HG02642 (cell line): Measurements from ENCODE around the gene SFSWAP.
"Not testable (repeated sequence)": the region's sequence is repeated elsewhere in the genome, so short reads cannot be mapped to it uniquely, and the experiment has no call there.

Experiments
- ATAC-seq: cut with Tn5 transposase; IDR thresholded peaks from one replicate; pipeline ENCODE4 v1.9.1; 2021; ENCODE audit warnings: mild to moderate bottlenecking; ENCODE audit not compliant: unreplicated experiment, poor library complexity

SFSWAP gene

DNA sequence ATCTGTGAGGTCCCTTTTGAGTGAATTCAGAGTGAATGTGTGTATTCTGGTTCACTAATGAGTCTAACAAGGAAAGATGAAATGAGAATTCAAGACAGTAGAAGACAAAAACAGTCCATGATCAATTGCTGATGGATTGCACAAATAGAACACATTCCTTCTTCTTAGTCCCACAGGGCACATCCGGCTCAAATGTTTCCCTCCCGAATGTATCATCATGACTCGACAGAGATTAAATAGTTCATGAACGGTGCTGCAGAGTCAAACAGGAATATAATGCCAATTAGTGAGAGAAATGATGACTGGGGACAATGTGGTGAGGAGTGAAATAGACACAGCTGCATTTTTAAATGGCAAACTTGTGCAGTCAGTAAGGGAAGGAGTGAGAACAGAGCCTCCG lies 11.5 kb upstream of the SFSWAP start:
- no peak for ATAC-seq

DNA sequence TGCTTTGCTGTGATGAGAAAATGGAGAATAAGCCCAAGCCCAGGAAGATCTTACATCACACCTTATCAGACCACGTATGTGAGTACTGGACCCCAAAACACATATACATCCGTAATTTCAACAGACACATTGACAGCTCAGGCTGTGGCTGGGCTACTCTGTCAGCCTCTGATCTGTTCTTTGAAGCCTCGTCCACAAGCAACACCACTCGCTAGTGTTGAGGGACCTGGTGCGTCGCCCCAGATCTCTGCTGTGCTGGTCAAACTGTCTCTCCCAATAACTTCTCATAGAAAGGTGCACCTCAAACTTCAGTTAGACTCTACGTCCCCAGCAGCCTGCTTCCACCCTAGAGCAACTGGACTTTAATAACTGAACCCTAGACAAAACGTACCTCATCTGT lies 10.6 kb upstream of the SFSWAP start:
- ATAC-seq, result no peak

DNA sequence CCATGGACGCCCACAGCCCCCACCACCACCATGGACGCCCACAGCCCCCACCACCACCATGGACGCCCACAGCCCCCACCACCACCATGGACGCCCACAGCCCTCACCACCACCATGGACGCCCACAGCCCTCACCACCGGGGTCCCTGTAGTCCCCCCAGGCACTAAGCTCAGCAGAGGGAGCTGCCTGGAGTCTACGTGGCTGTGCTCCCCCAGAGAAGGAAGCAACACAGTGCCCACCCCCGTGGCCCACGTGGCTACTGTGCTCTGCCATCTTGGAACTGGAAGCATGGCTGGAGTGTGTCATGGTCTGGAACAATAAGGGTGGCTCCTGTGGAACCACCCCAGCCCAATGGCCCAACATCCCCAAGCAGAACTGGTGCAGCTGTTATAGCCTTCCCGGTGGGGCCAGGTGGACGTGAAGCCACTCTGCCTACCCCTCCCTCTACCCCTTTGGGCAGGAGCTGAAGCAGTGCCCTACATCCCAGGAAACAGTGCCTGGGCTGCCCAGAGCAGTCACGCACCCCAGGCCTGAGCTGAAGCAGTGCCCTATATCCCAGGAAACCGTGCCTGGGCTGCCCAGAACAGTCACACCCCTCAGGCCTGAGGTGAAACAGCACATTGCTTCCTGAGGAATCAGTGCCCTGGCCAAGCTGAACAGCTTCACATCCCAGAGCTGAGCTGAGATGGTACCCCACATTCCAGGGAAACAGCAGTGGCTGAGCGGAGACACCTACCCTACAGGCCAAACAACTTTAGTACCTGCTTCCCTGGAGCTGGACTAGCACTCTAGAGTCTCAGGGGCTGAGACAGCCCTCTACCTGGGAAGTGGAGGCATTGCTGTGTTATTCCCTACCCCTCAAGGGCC lies 9.0 kb upstream of the SFSWAP start:
- ATAC-seq, result no peak

DNA sequence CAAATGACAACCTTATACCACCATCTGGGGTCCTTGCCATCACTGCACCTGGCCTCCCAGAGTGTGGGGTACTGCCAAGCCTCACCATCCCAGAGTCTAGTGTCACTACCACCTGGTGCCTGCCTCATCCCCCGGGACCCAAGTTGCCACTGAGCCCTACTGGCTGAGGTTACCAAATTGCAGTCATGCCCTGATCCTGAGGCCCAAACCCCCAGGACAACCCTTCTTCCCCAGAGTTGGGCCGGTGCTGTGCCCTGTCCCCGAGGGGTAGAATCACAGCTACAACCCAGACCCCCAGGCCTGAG lies 8.4 kb upstream of the SFSWAP start:
- no peak for ATAC-seq

DNA sequence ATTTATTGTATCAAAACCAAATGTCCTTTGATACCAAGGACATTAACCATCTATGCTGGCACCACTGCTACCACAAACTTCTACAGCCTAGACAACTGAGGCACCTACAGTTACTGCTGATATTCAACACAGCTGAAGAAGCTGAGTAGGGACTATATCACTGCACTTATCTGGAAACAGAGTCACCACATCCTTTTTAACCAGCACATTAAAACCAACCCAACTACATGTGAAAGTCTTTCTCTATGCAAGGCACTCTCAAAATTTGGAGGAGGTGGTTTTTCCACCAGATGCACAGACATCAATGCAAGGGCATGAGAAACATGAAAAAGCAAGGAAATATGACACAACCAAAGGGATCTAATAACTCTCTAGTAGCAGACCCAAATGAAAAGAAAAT lies 7.7 kb upstream of the SFSWAP start:
- no peak for ATAC-seq

DNA sequence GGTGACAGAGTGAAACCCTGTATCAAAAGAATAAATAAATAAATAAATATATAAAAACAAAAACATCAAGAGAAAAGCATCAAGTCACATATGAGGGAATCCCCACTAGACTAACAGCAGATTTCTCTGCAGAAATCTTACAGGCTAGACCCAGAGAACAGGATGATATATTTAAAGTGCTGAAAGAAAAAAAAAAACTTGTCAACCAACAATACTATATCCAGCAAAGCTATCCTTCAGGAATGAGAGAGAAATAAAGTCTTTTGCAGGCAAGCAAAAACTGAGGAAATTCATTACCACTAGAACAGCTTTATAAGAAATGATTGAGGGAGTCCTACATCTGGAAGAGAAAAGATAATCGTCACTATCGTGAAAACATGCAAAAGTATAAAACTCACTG lies 6.4 kb upstream of the SFSWAP start:
- ATAC-seq, result no peak

DNA sequence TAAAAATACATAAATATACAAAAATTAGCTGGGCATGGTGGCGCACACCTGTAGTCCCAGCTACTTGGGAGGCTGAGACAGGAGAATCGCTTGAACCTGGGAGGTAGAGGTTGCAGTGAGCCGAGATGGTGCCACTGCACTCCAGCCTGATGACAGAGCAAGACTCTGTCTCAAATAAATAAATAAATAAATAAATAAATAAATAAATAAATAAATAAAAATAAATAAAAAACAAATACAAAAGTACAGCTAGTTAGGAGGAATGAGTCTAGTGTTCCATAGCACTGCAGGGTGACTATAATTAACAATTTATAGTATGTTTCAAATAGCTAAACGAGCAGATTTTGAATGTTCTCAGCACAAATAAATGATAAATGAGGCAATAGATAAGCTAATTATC lies 4.2 kb upstream of the SFSWAP start:
- ATAC-seq, result not testable (repeated sequence)

DNA sequence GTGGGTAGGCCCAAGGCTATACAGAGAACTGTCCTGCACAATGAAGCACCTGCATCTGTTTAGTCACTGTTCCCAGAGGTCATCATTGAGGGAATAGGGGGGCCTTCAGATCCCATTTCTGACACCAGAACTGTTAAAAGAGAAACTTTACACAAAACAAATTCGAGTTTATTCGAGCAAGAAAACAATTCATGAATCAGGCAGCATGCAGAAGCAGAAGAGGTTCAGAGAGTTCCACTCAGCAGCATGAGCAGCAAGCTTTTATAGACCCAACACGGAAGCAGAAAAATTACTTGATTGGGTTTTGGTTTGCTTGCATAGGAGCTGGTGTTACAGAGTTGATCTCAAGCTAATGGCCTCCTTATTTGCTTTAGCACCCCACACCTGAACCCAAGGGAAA lies 1.7 kb upstream of the SFSWAP start:
- no peak for ATAC-seq

DNA sequence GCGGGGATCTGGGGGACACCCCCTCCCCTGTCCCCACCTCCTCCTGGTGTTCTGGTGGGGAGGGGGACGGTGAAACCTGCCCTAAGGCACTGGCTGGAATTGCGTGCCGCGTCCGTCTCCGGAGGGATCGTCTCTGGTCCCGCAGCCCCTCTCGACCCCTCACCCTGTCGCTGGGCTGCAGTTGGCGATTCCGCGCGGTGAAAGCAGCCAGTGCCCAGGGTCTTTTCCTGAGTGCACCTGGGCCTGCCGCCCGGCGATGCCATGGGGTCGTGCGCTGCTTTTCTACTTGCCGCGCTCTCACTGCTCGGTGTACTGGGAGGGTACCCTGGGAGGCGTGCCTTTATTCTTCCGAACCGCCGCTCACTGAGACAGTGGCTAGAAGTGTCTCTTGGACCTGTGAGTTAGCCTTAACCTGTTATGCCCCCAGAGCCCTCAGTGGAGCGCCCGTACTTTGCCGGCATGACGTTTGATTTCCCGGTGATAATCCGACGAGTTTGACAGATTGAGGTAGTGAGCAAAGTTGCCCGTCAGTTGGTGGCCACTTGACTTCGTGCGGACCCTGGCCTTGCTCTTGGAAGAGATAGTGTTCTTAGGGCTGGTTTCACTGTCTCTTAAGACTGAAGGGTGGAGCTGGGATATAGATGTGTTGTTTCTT lies 788 bp downstream of the SFSWAP start:
- no peak for ATAC-seq

DNA sequence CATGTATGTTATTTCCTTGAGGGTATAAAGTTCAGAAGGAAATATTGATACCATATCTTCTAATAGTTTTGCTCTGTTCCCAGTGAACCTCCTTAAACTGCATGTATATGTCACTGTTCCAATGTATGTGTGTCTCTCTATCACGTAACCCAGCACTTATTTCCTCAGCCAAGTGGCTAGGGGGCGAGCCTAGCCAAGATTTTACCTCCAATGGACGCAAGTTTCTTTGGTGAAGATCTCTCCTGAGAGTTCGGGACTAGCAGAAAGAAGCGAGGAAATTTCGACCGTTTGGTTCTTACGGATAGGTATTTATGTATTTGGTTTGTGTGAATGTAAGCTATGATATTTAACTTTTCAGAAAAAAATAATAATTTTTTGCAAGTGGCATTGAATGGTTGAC lies 2.5 kb downstream of the SFSWAP start:
- ATAC-seq, result no peak

DNA sequence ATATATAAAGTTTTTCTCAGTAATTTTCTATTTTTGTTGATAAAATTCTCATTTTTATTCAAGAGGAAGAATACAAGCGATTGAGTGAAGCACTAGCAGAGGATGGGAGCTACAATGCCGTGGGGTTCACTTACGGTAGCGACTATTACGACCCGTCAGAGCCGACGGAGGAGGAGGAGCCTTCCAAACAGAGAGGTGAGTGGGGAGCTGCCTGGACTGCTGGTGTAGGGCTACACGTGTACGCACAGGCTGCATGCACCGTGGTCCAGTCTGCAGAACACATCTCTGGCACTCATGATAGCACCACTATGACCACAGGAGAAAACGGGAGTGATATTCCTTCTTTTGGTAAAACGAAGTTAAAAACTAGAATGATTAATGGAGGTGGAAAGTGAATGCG lies 3.9 kb downstream of the SFSWAP start:
- ATAC-seq, result no peak

DNA sequence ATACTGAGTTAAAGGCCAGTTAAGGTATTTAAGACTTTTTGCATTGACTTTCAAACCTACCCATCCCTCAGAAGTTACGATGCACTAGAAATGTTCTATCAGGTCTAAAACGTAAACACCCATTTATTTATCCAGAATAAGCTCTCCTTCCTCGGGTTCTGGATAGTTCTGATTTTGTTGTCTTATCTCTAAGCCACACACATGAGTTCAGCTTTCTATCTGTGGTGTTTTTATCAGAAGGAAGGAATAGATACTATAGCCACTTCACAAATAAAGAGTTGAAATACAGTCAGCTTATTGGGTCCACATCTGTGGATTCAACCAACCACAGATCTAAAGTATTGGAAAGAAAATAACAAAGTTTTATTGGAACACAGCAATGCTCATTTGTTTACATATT lies 5.4 kb downstream of the SFSWAP start:
- ATAC-seq, result no peak

DNA sequence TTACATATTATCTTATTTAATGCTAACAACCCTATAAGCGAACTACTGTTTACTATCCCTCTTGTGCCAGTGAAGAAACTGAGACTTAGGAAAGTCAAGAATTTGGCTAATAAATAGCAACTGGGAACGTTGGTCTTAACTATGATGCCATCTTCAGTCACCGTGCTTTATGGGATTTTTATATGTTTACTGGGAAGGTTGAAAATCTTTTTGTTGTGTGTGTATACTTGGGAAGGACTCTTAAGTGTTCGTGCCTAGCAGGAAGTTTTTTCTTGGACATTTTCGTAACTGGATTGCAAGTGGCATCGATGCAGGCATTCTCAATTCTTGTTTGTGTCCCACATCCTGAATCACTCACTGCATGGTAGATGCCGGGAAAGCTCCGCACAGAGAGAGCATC lies 9.4 kb downstream of the SFSWAP start:
- no peak for ATAC-seq

DNA sequence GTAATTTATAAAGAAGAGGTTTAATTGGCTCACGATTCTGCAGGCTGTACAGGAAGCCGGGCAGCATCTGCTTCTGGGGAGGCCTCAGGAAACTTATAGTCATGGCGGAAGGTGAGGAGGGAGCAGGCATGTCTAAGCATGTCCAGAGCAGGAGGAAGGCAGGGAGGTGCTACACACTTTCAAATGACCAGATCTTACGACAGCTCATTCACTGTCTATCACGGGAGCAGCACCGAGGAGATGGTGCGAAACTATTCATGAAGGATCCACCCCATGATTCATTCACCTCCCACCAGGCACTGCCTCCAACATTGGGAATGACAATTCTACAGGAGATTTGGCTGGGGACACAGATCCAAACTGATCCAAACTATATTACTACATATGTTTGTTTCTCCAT lies 10.0 kb downstream of the SFSWAP start:
- no peak for ATAC-seq

DNA sequence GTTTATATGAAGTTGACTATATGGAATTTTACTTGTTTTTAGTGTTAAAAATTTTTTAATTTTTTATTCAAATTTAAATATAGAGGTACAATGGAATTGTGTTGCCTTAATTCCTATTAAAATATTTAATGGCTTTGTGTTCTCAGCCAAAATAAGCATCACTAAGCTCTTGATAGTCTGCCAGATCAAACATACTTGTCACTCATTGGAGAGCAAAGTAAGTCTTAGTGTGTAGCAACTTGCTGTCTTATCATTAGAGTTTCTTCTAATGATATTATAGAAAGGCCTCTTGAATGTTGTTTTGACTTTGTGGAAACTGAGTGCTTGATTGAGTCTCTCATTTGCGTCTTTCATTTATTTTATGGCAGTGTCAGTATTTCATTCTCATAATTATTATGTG lies 10.7 kb downstream of the SFSWAP start:
- no peak for ATAC-seq

DNA sequence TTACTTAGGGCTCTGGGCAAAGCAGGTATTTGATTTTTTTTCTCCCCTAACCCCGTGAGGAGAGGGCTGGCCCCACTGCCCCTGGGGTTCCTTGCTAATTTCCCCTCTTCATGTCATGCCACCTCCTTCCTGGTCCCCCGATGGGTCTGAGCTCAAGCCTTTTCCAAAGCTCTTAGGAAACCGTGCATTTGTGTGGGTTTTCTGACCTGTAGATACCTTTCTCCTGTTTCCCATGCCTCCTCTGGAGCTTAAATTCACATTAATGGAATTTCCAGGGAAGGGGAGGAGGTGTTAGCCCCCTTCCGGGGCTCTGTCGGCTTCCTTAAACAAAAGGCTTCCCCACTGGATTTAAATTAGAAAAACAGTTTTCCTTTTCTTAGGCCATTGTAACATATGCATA lies 12.6 kb downstream of the SFSWAP start:
- ATAC-seq, result no peak

DNA sequence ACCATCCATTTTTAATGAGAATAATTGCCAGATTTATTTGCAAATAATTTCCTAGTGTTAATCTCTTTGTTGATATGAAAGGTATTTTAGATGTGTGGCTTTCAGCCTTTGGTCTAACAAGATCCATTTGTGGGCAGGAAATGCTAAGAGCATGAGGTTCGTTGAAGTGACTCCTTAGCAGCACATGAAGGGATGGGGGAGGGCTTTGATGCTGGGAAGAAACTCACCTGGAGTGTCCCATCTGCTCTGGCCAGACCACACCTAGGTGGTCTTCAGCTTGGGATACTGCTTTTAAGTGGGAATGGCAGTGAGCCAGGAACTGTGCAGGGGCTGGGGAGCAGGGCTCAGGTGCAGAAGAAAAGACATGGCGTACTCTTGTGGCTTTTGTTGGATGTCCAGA lies 13.6 kb downstream of the SFSWAP start:
- ATAC-seq, result no peak

DNA sequence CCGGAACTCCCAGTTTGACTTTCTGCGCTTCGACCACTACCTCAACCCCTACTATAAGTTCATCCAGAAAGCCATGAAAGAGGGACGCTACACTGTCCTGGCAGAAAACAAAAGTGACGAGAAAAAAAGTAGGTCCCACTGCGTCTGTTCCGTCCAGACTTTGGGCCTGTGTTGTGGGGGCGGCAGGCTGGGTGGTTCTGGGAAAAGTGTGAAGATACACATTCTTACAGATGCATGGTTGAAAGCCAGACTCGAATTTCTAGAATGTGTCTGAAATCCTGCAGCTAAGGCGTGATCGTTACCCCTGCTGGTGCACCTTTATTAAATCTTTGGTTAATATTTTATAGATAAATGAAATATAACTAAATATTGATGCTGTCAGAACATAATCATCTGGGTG lies 14.6 kb downstream of the SFSWAP start:
- ATAC-seq, result no peak

DNA sequence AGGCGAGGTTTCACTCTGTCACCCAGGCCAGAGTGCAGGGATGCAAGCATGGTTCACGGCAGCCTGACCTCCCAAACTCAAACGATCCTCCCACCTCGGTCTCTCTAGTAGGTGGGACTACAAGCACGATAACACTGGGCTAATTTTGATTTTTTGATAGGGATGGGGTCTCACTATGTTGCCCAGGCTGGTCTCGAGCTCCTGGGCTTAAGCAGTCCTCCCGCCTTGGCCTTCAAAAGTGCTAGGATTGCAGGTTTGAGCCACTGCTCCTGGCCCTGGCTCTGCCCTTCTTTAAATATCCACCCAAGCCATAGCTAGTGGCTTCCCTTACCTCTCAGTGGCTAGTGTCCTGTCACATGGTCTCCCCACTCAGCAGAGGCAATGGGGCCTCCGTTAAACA lies 17.8 kb downstream of the SFSWAP start:
- ATAC-seq, result no peak

DNA sequence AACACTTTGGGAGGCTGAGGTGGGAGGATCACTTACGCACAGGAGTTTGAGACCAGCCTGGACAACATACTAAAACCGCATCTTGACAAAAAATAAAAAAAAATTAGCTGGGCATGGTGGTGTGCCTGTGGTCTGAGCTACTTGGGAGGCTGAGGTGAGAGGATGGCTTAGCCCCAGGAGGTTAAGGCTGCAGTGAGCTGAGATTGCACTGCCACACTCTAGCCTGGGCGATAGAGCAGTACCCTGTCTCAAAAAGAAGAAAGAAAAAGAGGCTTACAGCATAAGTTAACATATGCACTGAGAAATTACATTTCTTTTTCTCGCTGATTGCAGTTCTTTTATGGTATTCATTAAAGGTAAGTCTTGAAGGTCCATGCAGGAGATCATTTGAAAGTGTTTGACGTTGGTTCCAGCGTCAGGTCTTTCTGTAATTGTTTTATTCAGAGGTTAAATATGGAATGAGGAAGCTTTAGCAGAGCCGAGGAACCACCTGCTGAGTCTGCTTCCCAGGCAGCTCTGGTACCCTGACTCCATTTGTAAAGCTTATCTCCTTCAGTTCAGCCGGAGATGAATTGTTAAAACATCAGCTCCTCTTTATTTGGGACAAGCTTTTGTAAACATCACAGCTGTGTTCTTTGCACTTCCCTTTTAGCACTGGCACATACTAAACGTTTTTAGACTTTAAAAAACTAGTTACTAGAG lies 18.5 kb downstream of the SFSWAP start:
- no peak for ATAC-seq

DNA sequence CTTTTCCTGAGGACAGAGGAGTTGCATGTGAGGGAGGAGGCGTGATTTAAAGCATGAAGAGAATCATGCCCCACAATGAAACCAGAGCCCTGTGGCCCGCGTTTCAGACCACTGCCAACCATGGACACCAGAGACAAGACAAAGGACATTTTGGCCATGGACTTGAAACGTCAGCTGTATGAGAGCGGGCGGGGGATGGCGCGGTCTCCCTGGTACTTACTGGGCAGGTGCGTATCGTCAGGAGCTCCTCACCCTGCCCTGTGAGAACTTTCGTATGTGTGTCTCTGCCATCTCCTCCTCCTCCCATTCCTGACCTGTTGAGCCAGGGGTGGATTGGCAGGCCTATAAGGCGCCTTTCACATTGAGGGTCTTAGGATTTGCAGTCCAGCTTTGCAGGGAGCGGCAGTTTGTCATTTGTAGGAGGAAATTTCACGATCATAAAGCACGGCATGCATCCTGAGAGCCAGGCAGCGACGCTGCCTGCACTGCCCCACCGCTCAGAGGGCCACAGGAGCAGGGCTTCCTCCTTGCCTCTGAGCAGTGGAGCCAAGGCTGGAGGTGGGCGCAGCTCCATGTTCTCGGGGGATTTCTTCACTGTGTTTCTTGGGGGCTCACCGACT lies 22.2 kb downstream of the SFSWAP start:
- ATAC-seq, result no peak
